ENCODE data around the gene CFDP1.

The CFDP1 gene

DNA sequence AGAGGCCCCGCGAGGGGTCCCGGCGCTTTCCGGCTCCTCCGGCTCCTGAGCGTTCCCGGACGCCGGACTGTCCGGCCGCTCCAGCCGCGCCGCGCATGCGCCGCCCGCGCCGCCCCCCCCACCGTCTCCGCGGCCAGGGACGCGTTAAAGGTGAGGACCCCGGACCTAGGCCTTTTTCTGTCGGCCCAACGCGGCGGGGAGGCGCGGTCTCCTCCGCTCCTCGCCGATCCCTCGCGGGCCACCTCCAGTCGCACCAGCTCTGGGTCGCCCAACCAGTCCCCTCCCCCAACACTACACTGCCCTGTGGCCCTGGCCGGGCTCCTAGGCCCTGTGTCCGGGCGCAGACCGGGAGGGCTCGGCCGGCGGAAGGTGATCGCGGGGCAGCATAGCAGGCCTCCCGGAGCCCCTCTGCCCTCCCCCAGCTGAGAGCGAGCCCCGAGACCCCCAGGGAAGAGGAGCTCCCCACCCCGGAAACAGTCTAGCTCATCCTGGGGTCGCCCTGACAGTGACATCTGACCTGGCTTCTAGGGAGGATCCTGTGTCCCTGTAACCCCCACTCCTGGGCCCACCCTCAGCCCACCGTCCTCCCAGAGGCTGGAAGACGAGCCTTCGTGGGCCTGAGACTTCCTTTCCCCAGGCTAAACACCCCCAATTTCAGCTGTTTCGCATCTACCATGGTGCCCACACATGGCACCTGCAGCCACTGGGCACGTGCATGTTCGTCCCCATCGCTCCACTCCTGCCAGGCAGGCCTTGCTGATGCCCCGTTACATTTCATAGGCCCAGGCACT, 167.2 kb downstream of the CFDP1 start:
- Histone ChIP-seq H3K27me3 (peaks cover 54 to 99% (median 70%) of the 10 kb centered on the region in 11 experiments), H3K36me3 (no peaks in the 10 kb centered on the region), H3K4me3 (peak overlapping the region; percentile 59 to 74 (median 67)), H3K9me3 (replicated peaks in 1 of 11) (no peaks in the 10 kb centered on the region), H4K20me1 (peaks cover 5 to 78% (median 40%) of the 10 kb centered on the region in 11 experiments; a peak in 19 of 22 replicates), H3K27ac (peak overlapping the region in 2 of 11 experiments; percentile 34 to 41; a peak in 3 of 22 replicates), H3K4me2 (peak overlapping the region; percentile 84 to 99 (median 98)), H3K9ac (peak overlapping the region; percentile 43 to 78 (median 65); a peak in 21 of 22 replicates), H3K4me1 (peaks cover 10 to 32% (median 18%) of the 10 kb centered on the region in 10 experiments; a peak in 19 of 20 replicates)
- TF ChIP-seq Cebpa-rat (IDR thresholded peaks at IDR 0.05) = no peak

DNA sequence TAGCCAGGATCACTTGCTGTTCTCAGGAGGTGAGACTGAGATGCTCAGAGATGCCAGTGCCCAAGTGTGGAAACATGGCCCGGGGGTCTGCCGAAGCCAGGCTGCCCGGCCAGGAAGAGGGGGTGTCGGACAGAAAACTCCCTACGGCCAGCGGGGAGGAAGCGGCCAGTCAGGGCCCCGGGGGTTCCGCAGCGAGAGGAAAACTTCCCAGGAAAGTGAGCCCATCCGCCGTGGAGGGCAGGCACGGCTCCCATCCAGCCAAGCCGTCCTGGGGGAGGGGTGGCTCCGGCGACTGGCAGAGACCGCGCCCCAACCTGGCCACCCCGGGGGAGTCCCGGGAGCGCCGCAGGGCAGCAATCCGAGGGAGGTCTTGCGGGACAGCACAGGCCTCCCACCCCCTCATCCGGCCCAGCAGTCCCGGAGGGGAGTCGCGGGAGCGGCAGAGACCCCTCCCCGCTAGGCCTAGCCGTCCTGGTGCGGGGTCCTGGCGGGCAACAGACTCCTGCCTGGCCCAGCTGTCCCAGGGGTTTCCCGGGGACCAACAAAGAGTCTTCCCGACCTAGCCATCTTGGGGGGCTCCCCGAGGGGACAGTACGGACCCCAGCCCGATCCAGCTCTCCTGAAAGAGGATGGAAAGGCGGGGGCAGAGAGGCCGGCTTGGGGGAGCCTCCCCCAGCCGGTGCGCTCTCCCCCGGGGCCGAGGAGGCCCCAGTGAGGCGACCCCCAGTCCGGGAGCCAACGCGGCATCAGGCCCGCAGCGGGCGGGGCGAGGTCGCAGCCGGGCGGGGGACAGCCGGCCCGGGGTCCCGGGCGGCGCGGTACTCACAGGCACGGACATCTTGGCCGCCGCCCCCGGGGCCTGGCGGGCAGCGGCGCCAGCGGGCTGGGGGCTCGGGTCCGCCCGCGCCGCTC, 168.0 kb downstream of the CFDP1 start:
- peaks cover 54 to 99% (median 70%) of the 10 kb centered on the region in 11 experiments for H3K27me3 ChIP-seq
- H3K4me2 ChIP-seq = peak overlapping the region; percentile 84 to 99 (median 98)
- H3K4me3 ChIP-seq = peak overlapping the region; percentile 59 to 74 (median 67)
- peaks cover 5 to 86% (median 42%) of the 10 kb centered on the region in 11 experiments; a peak in 19 of 22 replicates for H4K20me1 ChIP-seq
- no peaks in the 10 kb centered on the region for H3K36me3 ChIP-seq
- H3K9me3 ChIP-seq (replicated peaks in 1 of 11) = no peaks in the 10 kb centered on the region
- peak overlapping the region; percentile 43 to 78 (median 65); a peak in 21 of 22 replicates for H3K9ac ChIP-seq
- H3K4me1 ChIP-seq = peaks cover 10 to 32% (median 18%) of the 10 kb centered on the region in 10 experiments; a peak in 19 of 20 replicates
- TF ChIP-seq Cebpa-rat (IDR thresholded peaks at IDR 0.05) = no peak
- H3K27ac ChIP-seq = peak overlapping the region in 2 of 11 experiments; percentile 34 to 41; a peak in 3 of 22 replicates

DNA sequence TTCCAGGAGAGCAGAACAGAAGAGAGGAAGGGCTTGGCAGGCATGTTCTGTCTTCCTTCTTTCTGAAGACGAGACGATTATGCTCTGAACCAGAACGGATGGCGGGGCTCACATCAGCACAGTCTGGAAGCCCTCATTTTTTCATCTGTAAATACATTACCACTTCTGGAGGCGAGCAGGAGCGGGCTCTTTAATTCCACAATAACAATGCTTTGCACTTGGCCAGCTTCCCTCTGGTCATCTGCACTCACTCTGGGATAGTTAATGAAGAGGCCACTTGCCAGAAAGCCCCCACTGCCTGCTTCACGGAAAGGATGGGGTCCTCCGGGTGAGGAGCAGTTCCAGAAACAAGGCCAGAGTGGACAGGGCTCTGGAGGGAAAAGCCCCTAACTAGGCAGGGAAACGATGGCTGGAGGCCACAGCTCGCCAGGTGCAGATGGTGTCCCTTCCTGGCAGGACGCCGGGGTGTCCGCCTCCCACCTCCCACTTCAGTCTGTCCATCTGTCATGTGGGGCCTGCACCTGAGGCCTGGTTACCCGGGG, 168.8 kb downstream of the CFDP1 start:
- Histone ChIP-seq H3K4me1 (peaks cover 10 to 32% (median 18%) of the 10 kb centered on the region in 10 experiments; a peak in 19 of 20 replicates), H3K9me3 (replicated peaks in 1 of 11) (no peaks in the 10 kb centered on the region), H3K27me3 (peaks cover 54 to 99% (median 70%) of the 10 kb centered on the region in 11 experiments), H3K4me2 (peak overlapping the region in 7 of 11 experiments; percentile 94 to 99 (median 98); a peak in 15 of 22 replicates), H3K9ac (peak overlapping the region in 1 of 11 experiments; percentile 76; a peak in 1 of 22 replicates), H3K4me3 (peak overlapping the region in 4 of 10 experiments; percentile 65 to 72 (median 68); a peak in 4 of 20 replicates), H4K20me1 (peaks cover 5 to 88% (median 42%) of the 10 kb centered on the region in 11 experiments; a peak in 19 of 22 replicates), H3K36me3 (no peaks in the 10 kb centered on the region), H3K27ac (no peak overlapping the region)
- TF ChIP-seq Cebpa-rat (IDR thresholded peaks at IDR 0.05) = no peak

DNA sequence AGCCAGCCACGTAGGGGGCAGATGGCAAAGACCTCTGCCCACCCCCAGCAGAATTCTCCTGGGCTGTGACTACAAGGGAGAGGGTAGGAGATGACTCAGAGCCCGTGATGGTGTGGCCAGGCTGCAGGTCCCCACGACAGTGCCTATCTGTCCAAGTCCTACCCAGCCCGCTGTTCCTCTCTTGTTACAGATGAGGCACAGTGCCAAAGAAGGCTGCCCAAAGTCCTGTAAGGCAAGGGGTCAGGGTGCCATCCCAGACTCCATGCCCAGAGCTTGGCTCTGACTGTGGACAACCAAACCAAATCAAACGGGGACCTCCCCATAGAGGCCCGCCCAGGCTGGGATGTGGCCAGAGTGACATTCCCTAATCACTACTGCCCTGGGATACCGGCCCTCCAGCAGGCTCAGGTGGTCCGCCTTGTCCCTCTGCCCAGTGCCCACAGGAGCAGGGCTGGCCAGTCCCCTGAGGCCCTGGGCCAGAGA, 169.3 kb downstream of the CFDP1 start:
- no peaks in the 10 kb centered on the region for H3K36me3 ChIP-seq
- peaks cover 5 to 88% (median 43%) of the 10 kb centered on the region in 11 experiments; a peak in 19 of 22 replicates for H4K20me1 ChIP-seq
- H3K4me1 ChIP-seq = peaks cover 10 to 32% (median 18%) of the 10 kb centered on the region in 10 experiments; a peak in 19 of 20 replicates
- H3K9ac ChIP-seq = no peak overlapping the region
- no peak for TF ChIP-seq Cebpa-rat (IDR thresholded peaks at IDR 0.05)
- peak overlapping the region in 6 of 11 experiments; percentile 94 to 99 (median 98); a peak in 7 of 22 replicates for H3K4me2 ChIP-seq
- H3K27me3 ChIP-seq = peaks cover 54 to 99% (median 70%) of the 10 kb centered on the region in 11 experiments
- H3K9me3 ChIP-seq (replicated peaks in 1 of 11) = no peaks in the 10 kb centered on the region
- no peak overlapping the region for H3K4me3 ChIP-seq
- H3K27ac ChIP-seq = no peak overlapping the region

DNA sequence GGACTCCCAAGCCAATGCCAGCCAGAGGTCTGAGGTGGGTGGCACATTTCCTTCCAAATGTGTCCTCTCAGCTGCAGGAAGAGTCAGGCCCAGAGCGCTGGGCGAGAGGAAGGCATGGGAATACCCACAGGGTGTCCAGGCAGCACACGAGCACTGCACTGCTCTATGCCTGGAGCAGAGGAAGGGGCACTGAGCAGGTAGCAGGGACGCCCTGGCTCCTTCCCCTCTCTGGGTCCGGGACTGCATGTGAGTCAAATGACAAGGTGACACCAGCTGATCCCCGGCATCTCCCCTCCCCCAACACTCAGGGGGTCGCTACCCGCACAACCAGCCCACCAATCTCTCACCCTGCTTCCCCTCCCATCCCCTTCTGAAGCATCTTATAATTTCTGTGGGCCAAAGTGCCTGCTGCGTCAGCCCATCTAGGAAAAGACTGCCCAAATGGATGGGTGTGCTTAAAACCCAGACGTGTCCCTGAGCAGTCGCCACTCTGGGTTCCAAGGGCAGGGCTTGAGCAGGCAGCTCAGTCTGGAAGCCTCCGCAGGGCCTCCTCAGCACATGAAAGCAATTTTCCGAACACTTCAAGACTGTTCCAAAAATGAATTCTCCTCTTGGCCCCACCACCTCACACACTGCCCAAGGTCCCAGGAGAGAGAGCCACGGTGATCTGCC, 169.9 kb downstream of the CFDP1 start:
- Histone ChIP-seq H3K27ac (no peak overlapping the region), H3K4me3 (no peak overlapping the region), H4K20me1 (peaks cover 5 to 94% (median 43%) of the 10 kb centered on the region in 11 experiments; a peak in 19 of 22 replicates), H3K4me2 (peak overlapping the region in 5 of 11 experiments; percentile 94 to 99 (median 98); a peak in 1 of 22 replicates), H3K9ac (no peak overlapping the region), H3K4me1 (peaks cover 10 to 32% (median 18%) of the 10 kb centered on the region in 10 experiments; a peak in 19 of 20 replicates), H3K36me3 (no peaks in the 10 kb centered on the region), H3K9me3 (replicated peaks in 1 of 11) (no peaks in the 10 kb centered on the region), H3K27me3 (peaks cover 54 to 100% (median 70%) of the 10 kb centered on the region in 11 experiments)
- no peak for TF ChIP-seq Cebpa-rat (IDR thresholded peaks at IDR 0.05)

DNA sequence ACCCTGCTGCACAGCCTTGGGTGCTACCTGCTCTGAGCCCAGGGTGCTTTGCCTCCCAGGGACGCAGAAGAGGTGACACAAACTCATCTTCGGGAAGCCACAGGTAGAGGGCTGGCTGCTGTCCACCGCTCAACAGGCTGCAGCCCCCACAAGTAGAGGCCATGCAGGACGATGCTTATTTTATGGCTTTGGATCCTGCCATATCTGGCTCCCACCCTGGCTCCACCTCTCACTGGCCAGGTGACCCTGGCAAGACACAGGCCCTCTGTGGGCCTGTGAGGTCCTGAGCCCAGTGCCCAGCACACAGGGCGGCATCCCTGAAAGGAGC, 170.5 kb downstream of the CFDP1 start:
- TF ChIP-seq Cebpa-rat (IDR thresholded peaks at IDR 0.05) = no peak
- H3K9ac ChIP-seq = no peak overlapping the region
- H4K20me1 ChIP-seq = peaks cover 5 to 95% (median 43%) of the 10 kb centered on the region in 11 experiments; a peak in 19 of 22 replicates
- no peak overlapping the region for H3K27ac ChIP-seq
- H3K9me3 ChIP-seq (replicated peaks in 1 of 11) = no peaks in the 10 kb centered on the region
- H3K36me3 ChIP-seq = no peaks in the 10 kb centered on the region
- H3K4me2 ChIP-seq = no peak overlapping the region
- no peak overlapping the region for H3K4me3 ChIP-seq
- peaks cover 10 to 32% (median 18%) of the 10 kb centered on the region in 10 experiments; a peak in 19 of 20 replicates for H3K4me1 ChIP-seq
- H3K27me3 ChIP-seq = peaks cover 49 to 100% (median 63%) of the 10 kb centered on the region in 11 experiments

DNA sequence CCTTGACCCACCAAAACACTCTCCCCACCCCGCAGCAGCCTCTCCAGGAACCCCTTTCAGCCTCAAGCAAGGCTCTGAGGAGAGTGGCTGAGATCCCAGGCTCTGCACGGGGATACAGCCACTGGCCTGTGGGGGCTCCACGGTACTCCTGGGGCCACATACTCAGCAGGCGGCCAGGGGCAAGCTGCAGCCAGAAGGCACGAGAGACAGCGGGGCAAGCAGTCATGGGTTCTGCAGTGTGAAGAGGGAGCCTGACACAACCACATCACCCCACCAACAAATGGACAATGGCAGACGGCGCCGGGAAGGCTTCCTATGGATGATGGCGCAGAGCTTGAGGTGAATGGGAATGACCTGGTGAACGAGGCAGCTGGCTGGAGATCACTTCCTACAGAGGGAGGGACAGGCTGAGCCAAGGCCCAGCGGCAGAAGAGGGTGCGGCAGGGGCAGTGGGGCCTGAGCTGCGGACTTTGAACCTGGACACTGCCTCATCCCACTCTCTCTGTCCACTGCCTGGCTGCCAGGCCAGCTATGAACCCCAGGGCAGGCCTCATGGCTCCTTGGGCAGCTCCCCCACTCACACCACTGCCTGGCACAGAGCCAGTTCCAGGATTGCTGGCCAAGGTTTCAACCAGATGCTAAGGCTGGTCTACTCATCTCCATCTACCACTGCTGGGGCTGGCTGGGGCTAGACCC, 171.1 kb downstream of the CFDP1 start:
- H3K36me3 ChIP-seq = no peaks in the 10 kb centered on the region
- peaks cover 10 to 32% (median 18%) of the 10 kb centered on the region in 10 experiments; a peak in 19 of 20 replicates for H3K4me1 ChIP-seq
- no peak overlapping the region for H3K4me3 ChIP-seq
- H3K27me3 ChIP-seq = peaks cover 44 to 100% (median 58%) of the 10 kb centered on the region in 11 experiments
- H3K4me2 ChIP-seq = no peak overlapping the region
- TF ChIP-seq Cebpa-rat (IDR thresholded peaks at IDR 0.05) = no peak
- no peaks in the 10 kb centered on the region for H3K9me3 ChIP-seq (replicated peaks in 1 of 11)
- H3K9ac ChIP-seq = no peak overlapping the region
- H4K20me1 ChIP-seq = peaks cover 5 to 95% (median 41%) of the 10 kb centered on the region in 11 experiments; a peak in 19 of 22 replicates
- no peak overlapping the region for H3K27ac ChIP-seq

Measured in BLaER1 treated with 17β-estradiol and CSF1 and Interleukin-3, amounts not matched to agents 10 nM and 100 nM (cell line).